ENCODE data around the gene RAB34.
"Not testable (repeated sequence)": the region's sequence is repeated elsewhere in the genome, so short reads cannot be mapped to it uniquely, and the experiment has no call there.

The RAB34 gene

GRCh38 chr17:28726627-28727491 is 9.2 kb upstream of the RAB34 start:
- peak; percentile 85 to 89 for DNase-seq (ENCODE audit: low read depth in 2 of 2)

DNA sequence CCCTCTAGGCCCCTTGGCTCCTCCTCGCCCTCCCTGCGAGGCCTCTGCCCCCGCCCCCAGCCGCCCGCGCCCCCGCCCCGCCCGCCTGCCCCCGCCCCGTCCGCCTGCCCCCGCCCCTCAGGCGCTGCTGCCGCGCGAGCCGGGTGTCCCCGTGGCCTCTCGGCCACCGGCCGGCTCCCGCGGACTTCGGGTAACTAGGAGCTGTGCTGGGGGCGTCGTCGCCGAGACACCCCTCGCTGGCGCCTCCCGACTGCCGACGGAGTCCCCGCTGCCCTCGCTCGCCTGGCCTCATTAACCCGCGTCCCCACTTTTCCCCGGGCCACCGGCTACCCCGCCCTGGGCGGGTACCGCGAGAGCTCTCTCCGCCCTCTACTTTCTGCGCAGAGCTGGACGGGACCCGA is 8.6 kb upstream of the RAB34 start, which contains the start of gene TLCD1:
TSS of gene TLCD1 (minus strand) at position 8 of the 401 bp plus-strand sequence. CDS start 136 bp downstream, outside the sequence.
- DNase-seq (ENCODE audit: low read depth in 2 of 2): peak; percentile 69 to 70

GRCh38 chr17:28725660-28726225 is 8.1 kb upstream of the RAB34 start:
- DNase-seq (ENCODE audit: low read depth in 2 of 2): peak in 1 of 2 donors; percentile 54

GRCh38 chr17:28725166-28725659 is 7.5 kb upstream of the RAB34 start:
- no peak for DNase-seq (ENCODE audit: low read depth in 2 of 2)

GRCh38 chr17:28724500-28725165 is 7.0 kb upstream of the RAB34 start:
- no peak for DNase-seq (ENCODE audit: low read depth in 2 of 2)

DNA sequence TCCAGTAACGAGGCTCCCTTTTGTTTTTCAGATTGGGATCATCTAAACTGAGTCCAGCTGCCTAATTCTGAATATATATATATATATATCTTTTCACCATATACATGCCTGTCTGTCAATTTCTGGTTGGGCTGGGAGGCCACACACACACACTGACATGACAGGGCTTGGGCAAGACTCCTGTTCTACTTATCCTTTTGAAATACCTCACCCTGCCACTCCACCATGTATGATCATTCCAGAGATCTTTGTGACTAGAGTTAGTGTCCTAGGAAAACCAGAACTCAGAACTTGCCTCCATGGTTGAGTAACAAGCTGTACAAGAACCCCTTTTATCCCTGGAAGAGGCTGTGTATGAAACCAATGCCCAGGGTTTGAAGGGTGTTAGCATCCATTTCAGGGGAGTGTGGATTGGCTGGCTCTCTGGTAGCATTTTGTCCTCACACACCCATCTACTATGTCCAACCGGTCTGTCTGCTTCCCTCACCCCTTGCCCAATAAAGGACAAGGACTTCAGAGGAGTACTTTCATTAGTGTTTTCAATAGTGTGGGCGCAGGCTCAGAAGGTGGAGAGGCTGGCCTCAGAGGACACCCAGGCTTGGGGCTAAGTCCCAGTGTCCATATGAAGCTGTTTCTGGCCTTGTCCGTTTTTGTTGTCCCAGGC is 6.3 kb upstream of the RAB34 start:
- not testable (repeated sequence) for DNase-seq (ENCODE audit: low read depth in 2 of 2)

GRCh38 chr17:28723159-28723835 is 5.6 kb upstream of the RAB34 start:
- no peak for DNase-seq (ENCODE audit: low read depth in 2 of 2)

- DNase-seq (ENCODE audit: low read depth in 2 of 2): no peak
These were observed 4.9 kb upstream of the RAB34 start for GRCh38 chr17:28722417-28723158.

DNA sequence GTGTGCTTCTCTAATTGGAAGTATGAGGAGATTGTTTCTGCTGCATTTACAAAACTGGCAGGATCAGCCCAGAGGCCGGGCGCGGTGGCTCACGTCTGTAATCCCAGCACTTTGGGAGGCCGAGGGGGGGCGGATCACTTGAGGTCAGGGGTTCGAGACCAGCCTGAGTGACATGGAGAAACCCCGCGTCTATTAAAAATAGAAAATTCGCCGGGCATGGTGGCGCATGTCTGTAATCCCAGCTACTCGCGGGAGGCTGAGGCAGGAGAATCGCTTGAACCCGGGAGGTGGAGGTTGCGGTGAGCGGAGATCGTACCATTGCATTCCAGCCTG is 3.3 kb upstream of the RAB34 start:
- DNase-seq (ENCODE audit: low read depth in 2 of 2): not testable (repeated sequence)

GRCh38 chr17:28720247-28720996 is 2.8 kb upstream of the RAB34 start:
- no peak for DNase-seq (ENCODE audit: low read depth in 2 of 2)

DNA sequence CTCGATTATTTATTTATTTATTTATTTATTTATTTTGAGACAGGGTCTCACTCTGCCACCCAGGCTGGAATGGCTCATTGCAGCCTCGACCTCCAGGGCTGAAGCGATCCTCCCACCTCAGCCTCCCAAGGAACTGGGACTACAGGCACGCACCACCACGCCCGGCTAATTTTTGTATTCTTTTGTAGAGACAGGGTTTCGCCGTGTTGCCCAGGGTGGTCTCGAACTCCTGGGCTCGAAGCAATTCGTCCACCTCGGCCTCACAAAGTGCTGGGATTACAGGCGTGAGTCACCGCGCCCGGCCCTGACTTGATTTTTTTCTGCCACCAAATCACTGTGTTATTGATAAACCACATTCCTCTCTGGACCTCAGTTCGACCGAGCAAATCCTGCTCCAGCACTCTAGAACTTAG is 1.4 kb upstream of the RAB34 start:
- DNase-seq (ENCODE audit: low read depth in 2 of 2): no peak

DNA sequence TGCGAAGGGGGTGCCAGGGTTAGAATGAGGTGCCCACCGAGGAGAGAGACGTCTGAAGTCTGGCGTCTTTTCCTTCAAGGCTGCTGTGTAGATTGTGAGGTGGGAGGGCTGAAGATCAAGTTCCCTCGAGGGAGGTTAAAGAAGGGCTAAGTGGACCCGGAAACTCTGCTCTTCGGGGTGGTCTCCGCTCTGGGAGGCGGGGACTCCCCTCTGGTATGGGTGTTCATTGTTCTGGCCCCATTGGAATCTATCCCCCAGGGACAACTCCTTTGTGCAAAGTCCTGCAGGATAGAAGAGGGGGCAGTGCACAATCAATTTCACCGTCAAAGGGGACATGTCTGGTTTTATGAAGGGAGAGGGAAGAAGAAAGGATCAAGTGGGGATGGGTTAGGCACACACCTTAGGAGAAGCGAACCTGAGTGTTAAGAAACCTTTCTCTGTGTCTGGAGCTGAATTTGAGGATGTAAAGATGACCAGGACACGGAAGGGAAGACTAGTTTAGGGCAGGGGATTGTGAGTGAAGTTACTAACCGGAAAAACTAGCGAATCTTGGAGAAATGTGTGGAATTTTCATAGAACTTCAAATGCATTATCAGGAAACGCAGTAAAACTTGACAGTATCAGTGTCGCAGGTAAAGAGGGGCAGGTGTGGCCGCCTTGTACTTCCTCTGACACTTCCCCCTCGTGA is 809 bp upstream of the RAB34 start:
- DNase-seq (ENCODE audit: low read depth in 2 of 2): no peak

DNA sequence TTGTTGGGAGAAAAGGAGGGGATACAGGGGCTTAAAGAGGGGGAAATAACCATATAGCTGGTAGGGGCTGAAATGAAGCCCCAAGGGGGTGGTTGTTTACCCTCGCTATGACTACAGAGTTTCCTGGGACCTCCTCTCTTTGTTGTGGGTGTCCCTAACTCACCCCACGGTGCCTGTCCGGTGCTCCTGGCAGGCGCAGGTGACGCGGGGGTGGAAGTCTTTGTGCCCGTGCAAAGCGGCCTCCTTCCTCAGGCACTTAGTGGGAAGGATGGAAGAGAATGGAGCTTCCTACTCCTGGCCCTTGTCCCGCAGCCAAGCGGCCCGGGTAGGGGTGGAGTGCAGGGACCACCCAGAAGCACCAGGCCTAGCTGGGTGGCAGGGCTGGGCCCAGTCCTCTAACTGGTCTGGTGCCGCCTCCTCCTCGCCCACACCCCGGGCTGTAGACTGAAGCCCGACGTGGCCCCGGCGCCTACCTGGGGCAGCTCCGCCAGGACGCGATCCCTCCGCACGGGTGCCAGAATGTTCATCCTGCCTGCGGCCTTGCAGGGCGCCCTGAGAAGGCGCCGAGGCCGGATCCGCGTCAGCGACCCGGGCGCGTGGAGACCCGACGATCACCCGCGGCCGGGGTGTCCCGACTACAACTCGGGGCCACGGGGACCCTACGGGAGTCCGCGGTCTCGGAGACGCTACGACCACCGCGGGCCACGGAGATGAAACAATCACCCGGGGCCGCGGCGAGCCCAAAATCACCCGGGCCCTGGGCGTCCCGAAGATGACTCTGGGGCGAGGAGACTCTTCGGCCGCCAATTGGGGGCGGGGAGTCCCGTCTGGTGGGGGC is 709 bp downstream of the RAB34 start:
- DNase-seq (ENCODE audit: low read depth in 2 of 2): no peak

GRCh38 chr17:28715217-28715616 is 2.5 kb downstream of the RAB34 start:
- no peak for DNase-seq (ENCODE audit: low read depth in 2 of 2)

DNA sequence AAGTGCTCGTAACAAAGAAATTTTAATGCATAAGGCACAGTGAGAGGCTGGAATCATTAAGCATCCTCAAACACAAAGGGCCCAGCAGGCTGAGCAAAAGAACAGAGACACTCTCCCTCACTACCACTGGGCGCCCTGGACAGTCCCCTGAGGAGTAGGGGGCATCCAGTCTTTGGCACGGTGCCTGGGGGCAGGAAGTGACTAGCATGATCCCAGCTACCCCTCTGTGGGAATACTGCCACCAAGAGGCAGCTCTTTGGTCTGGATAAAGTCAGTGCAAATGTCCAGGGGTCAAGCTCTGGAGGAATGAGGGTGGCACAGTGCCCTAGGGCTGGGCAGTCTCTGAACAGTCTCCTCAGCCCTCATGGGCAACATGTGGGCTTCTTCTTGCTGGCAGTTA is 3.4 kb downstream of the RAB34 start:
- DNase-seq (ENCODE audit: low read depth in 2 of 2): no peak

DNA sequence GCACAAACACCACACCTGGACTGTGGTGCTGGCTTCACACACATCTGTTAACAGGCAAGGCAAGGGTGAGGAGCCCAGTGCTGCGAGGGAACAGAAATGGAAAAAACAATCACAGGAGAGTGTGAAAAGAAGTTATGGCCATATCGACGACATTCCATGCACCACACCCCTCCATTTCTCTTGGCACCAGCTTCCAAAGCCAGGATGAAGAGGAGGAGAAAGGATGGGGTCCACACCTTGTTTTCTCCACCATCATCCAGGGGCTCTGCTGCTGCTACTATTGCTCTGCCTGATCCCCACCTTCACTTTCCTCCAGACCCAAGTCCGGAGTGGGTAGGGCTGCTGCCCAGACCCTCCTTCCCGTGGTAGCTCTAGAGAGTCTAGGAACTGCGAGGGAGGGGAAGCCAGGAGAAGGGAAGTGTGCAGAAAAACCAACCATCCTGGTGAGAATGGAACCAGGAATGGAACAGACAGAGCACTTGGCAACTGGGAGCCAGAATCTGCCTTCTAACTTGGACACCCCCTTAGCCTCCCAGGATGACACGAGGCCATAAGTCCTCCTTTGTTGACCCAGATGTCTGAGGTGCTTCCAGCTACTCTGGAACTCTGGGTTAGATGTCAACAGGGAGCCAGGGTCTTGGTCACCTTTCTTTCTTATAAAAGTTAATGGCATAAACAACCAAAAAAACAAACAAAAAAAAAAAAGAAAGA is 4.8 kb downstream of the RAB34 start:
- DNase-seq (ENCODE audit: low read depth in 2 of 2): no peak

- DNase-seq (ENCODE audit: low read depth in 2 of 2): no peak
These were observed 5.5 kb downstream of the RAB34 start for GRCh38 chr17:28712032-28712704.

DNA sequence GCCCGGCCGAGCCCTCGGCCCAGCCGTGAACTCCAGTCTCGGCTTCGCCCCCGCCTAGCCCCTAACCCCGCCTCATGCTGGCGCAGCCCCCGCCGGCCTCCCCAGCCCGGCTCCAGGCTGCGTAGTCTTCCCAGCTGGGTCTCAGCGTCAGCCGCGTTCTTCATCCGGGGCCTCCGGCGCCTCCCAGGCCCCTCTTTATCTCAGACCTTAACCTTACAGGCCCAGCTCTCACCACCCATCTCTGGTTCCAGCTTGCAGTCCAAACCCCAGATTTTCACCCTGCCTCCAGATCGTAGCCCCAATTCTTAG is 6.0 kb downstream of the RAB34 start, which contains the start of gene PROCA1:
TSS of gene PROCA1 (minus strand) at position 166 of the 309 bp plus-strand sequence. CDS start 228 bp downstream, outside the sequence.
- DNase-seq (ENCODE audit: low read depth in 2 of 2): no peak
